Activated T-cell treated with anti-CD3 and anti-CD28 coated beads, Interleukin-2, amount 50 U/mL, for 1 hour (primary cell): Measurements from ENCODE around the gene STAU1.
"Not testable (repeated sequence)": the region's sequence is repeated elsewhere in the genome, so short reads cannot be mapped to it uniquely, and the experiment has no call there.

ENCODE experiments used
- DNase-seq: peaks from one replicate; pipeline ENCODE4 v3.0.0-alpha.2; 2020

STAU1 gene

GRCh38 chr20:49203011-49203410 lies 14.9 kb upstream of the STAU1 start:
- no peak for DNase-seq

- DNase-seq: no peak
Measured at GRCh38 chr20:49199729-49200293, 11.7 kb upstream of the STAU1 start.

GRCh38 chr20:49192944-49193518 lies 4.9 kb upstream of the STAU1 start:
- DNase-seq: not testable (repeated sequence)

GRCh38 chr20:49187330-49187850 lies 744 bp downstream of the STAU1 start:
- no peak for DNase-seq

GRCh38 chr20:49186535-49187329 lies 1.4 kb downstream of the STAU1 start:
- peak; percentile 67 for DNase-seq

- no peak for DNase-seq
Measured at GRCh38 chr20:49185071-49185761, 2.9 kb downstream of the STAU1 start.

- DNase-seq: no peak
Measured at GRCh38 chr20:49184691-49185070, 3.5 kb downstream of the STAU1 start.

- DNase-seq: not testable (repeated sequence)
Measured at GRCh38 chr20:49184084-49184501, 4.0 kb downstream of the STAU1 start.

GRCh38 chr20:49183444-49183843 lies 4.7 kb downstream of the STAU1 start:
- no peak for DNase-seq

- DNase-seq: no peak
Measured at GRCh38 chr20:49181265-49181877, 6.8 kb downstream of the STAU1 start.

- no peak for DNase-seq
Measured at GRCh38 chr20:49179368-49180277, 8.5 kb downstream of the STAU1 start.

GRCh38 chr20:49174183-49174582 lies 14.0 kb downstream of the STAU1 start:
- no peak for DNase-seq

- DNase-seq: no peak
Measured at GRCh38 chr20:49172413-49172812, 15.7 kb downstream of the STAU1 start.

- no peak for DNase-seq
Measured at GRCh38 chr20:49171909-49172308, 16.2 kb downstream of the STAU1 start.

- DNase-seq: no peak
Measured at GRCh38 chr20:49170714-49171113, 17.4 kb downstream of the STAU1 start.

- DNase-seq: no peak
Measured at GRCh38 chr20:49169547-49169946, 18.6 kb downstream of the STAU1 start.

- DNase-seq: not testable (repeated sequence)
Measured at GRCh38 chr20:49168864-49169263, 19.3 kb downstream of the STAU1 start.

- DNase-seq: no peak
Measured at GRCh38 chr20:49167811-49168507, 20.2 kb downstream of the STAU1 start.

- no peak for DNase-seq
Measured at GRCh38 chr20:49166534-49167449, 21.3 kb downstream of the STAU1 start.

GRCh38 chr20:49165611-49166010 lies 22.5 kb downstream of the STAU1 start:
- no peak for DNase-seq
